HG02759 (cell line): ENCODE data around the gene INS.
"Not testable (repeated sequence)": the region's sequence is repeated elsewhere in the genome, so short reads cannot be mapped to it uniquely, and the experiment has no call there.

ENCODE experiments used
- ATAC-seq: cut with Tn5 transposase; IDR thresholded peaks from one replicate; pipeline ENCODE4 v1.9.1; 2021; ENCODE audit warnings: mild to moderate bottlenecking, moderate library complexity; ENCODE audit not compliant: unreplicated experiment

INS gene

GRCh38 chr11:2136209-2136951, 24.6 kb downstream of the INS start:
- ATAC-seq: no peak

- ATAC-seq: no peak
These were observed 25.3 kb downstream of the INS start for GRCh38 chr11:2135648-2136201.

- no peak for ATAC-seq
These were observed 25.9 kb downstream of the INS start for GRCh38 chr11:2135018-2135569.

GRCh38 chr11:2134022-2135010, 26.7 kb downstream of the INS start:
- ATAC-seq: no peak

- no peak for ATAC-seq
These were observed 27.6 kb downstream of the INS start for GRCh38 chr11:2133241-2134021.

GRCh38 chr11:2132874-2133240, 28.2 kb downstream of the INS start:
- ATAC-seq: no peak

- ATAC-seq: no peak
These were observed 28.8 kb downstream of the INS start for GRCh38 chr11:2132246-2132645.

- ATAC-seq: no peak
These were observed 29.4 kb downstream of the INS start for GRCh38 chr11:2131371-2132236.

GRCh38 chr11:2130881-2131352, 30.1 kb downstream of the INS start:
- no peak for ATAC-seq

- no peak for ATAC-seq
These were observed 31.2 kb downstream of the INS start for GRCh38 chr11:2129699-2130366.

- no peak for ATAC-seq
These were observed 31.7 kb downstream of the INS start for GRCh38 chr11:2129308-2129698.

- ATAC-seq: no peak
These were observed 32.3 kb downstream of the INS start for GRCh38 chr11:2128511-2129307.

- ATAC-seq: no peak
These were observed 32.9 kb downstream of the INS start for GRCh38 chr11:2128130-2128510.

- no peak for ATAC-seq
These were observed 33.4 kb downstream of the INS start for GRCh38 chr11:2127482-2128129.

- no peak for ATAC-seq
These were observed 34.4 kb downstream of the INS start for GRCh38 chr11:2126520-2127085.

- ATAC-seq: not testable (repeated sequence)
These were observed 36.1 kb downstream of the INS start for GRCh38 chr11:2124736-2125484.

- ATAC-seq: no peak
These were observed 37.4 kb downstream of the INS start for GRCh38 chr11:2123628-2123960.
